ENCODE measurements around the gene SEPTIN6.

DNA sequence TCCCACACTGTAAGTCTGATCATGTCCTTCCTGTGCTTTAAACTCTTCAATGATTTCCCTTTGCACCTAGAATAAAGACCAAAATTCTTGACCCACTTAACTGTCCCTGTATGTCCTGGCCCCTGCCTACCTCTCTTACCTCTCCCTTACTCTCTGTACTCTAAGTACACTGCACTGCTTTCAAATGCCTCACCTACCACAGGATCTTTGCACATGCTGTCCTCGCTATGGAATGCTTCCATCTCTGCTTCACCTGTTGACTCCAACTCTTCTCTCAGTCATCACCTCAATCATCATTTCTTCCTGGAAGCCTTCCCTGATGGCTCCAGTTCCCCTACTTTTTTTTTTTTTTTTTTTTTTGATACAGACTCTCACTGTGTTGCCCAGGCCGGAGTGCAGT is 29.0 kb upstream of the SEPTIN6 start:
- TF ChIP-seq CTCF (CRISPR knock-in tag; IDR thresholded peaks at IDR 0.05): no peak
- TF ChIP-seq, protein P1, sequence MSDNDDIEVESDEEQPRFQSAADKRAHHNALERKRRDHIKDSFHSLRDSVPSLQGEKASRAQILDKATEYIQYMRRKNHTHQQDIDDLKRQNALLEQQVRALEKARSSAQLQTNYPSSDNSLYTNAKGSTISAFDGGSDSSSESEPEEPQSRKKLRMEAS (IDR thresholded peaks at IDR 0.05): no peak

Measured in HepG2 (cell line).